Activated T-helper 17 cell treated with anti-CD3 and anti-CD28 coated beads, Interleukin-2, amount 50 U/mL, for 72 hours (primary cell): Measurements from ENCODE around the gene PDE4D. TPM values are rescaled to one million over a fixed set of nuclear protein-coding genes. Genes with fewer than 3 reads are reported as not detected.

ENCODE experiments used
- ATAC-seq: fragments of 150-1000 bp; cut with Tn5 transposase; replicated peaks from 2 replicates; pipeline ENCODE4 v1.10.0; 2021; ENCODE audit warnings: mild to moderate bottlenecking, moderate library complexity
- H3K27ac Mint-ChIP-seq: one replicate; pipeline ENCODE4 v1.8.0; 2022; ENCODE audit warnings: mixed read lengths
- H3K27me3 Mint-ChIP-seq: one replicate; pipeline ENCODE4 v1.8.0; 2022; ENCODE audit warnings: mixed read lengths
- H3K36me3 Mint-ChIP-seq: one replicate; pipeline ENCODE4 v1.8.0; 2022; ENCODE audit warnings: low read depth, mild to moderate bottlenecking, mixed read lengths
- H3K4me1 Mint-ChIP-seq: one replicate; pipeline ENCODE4 v1.8.0; 2022; ENCODE audit warnings: mixed read lengths
- H3K4me3 Mint-ChIP-seq: one replicate; pipeline ENCODE4 v1.8.0; 2022; ENCODE audit warnings: mild to moderate bottlenecking, mixed read lengths
- H3K9me3 Mint-ChIP-seq: one replicate; pipeline ENCODE4 v1.8.0; 2022; ENCODE audit warnings: mixed read lengths
- total RNA-seq, 2 donors: library from RNA; stranded (reverse); gene quantifications; one replicate each; pipeline ENCODE4 v1.2.3, GENCODE V29; 2022

Gene PDE4D
- total RNA-seq, 2 donors from 2014 or later, result 68.9 to 125 TPM

DNA sequence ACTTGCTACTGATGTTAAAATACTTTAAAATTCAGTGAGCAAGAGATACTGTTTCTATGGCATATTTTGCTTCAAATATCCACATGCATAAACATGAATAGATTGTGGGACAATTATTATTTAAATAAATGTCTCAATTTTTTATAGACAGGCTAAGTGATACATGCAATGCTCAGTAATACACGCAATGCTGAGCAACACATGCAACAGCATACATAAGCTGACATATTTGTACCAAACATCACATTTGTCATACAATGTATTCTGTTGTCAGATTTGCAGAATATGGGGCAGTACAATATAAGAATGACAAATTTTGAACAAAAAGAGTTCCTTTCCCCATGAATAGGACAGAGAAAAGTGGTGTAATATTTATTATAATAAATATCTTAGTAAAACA, 155.5 kb downstream of the PDE4D start:
- no peak for ATAC-seq
- H3K4me3 Mint-ChIP-seq, result no peak overlapping the region
- peaks cover 6% of the 10 kb centered on the region for H3K27me3 Mint-ChIP-seq
- no peak overlapping the region for H3K27ac Mint-ChIP-seq
- H3K4me1 Mint-ChIP-seq, result no peaks in the 10 kb centered on the region
- no peaks in the 10 kb centered on the region for H3K9me3 Mint-ChIP-seq
- H3K36me3 Mint-ChIP-seq, result no peaks in the 10 kb centered on the region

- no peak overlapping the region for H3K4me3 Mint-ChIP-seq
- no peak overlapping the region for H3K27ac Mint-ChIP-seq
- H3K4me1 Mint-ChIP-seq, result no peaks in the 10 kb centered on the region
- no peaks in the 10 kb centered on the region for H3K36me3 Mint-ChIP-seq
- no peak for ATAC-seq
- no peaks in the 10 kb centered on the region for H3K9me3 Mint-ChIP-seq
- no peaks in the 10 kb centered on the region for H3K27me3 Mint-ChIP-seq
Measured at GRCh38 chr5:59732806-59733205, 160.7 kb downstream of the PDE4D start.

DNA sequence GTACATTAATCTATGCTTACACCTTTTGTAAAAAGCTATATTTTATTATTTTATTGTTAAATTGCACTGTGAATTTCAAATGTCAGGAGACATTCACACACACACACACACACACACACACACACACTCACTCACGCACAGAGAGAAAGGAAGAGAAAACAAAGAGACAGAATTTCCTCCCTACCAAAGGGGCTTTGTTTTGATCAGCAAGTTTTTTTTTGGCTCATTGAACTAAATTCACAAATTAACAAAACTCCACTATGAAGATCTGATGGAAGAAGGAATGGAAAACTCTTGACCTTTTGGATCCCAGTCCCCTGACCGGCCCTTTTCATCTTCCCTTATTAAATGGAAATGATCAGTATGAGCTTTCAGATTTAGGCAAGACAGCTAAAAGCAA, 161.2 kb downstream of the PDE4D start:
- Mint-ChIP-seq H3K4me1 (no peaks in the 10 kb centered on the region), H3K27ac (no peak overlapping the region), H3K36me3 (no peaks in the 10 kb centered on the region), H3K9me3 (no peaks in the 10 kb centered on the region), H3K27me3 (no peaks in the 10 kb centered on the region), H3K4me3 (no peak overlapping the region)
- ATAC-seq, result no peak

DNA sequence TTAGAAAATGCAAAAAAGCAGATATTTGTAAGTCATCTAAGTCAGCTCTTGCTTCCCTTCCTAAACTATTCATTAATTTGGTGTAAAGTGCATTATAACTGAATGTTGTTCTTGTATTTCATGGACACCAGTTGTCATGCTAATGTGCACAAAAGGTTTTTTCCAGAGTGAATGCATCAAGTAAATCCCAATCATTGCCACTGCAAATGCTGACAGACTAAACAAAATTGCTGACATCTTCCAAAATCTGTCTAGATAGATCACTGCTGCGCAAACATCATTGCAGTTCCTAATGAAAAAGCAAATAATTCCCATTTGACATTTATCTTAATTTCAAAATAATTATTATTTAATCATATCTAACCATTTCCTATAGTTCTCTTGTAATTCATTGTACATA, 161.7 kb downstream of the PDE4D start:
- H3K27me3 Mint-ChIP-seq, result no peaks in the 10 kb centered on the region
- no peak overlapping the region for H3K4me3 Mint-ChIP-seq
- H3K9me3 Mint-ChIP-seq, result no peaks in the 10 kb centered on the region
- no peak for ATAC-seq
- no peaks in the 10 kb centered on the region for H3K4me1 Mint-ChIP-seq
- H3K36me3 Mint-ChIP-seq, result no peaks in the 10 kb centered on the region
- no peak overlapping the region for H3K27ac Mint-ChIP-seq

DNA sequence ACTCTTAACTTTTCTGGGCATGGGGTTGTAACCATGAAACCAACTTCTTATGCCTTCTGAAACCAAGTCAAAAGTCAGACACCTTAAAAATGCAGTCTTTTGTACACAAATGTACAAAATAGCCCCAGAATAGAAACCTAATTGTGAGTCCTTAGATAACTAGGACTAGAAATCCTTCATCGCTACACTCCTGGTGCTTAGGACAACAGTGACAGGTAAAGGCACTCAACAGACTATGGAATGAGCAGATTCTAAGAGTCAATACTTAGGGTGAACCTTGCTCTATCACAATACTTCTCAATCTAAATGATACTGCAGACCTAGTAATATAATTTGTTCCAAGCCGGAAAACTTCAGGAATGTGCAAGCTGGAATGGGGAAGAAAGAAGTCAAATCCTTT, 163.7 kb downstream of the PDE4D start:
- Mint-ChIP-seq H3K4me1 (no peaks in the 10 kb centered on the region), H3K36me3 (no peaks in the 10 kb centered on the region), H3K9me3 (no peaks in the 10 kb centered on the region), H3K27me3 (peaks cover 3% of the 10 kb centered on the region), H3K27ac (no peak overlapping the region), H3K4me3 (no peak overlapping the region)
- no peak for ATAC-seq

- H3K4me1 Mint-ChIP-seq, result no peaks in the 10 kb centered on the region
- H3K27me3 Mint-ChIP-seq, result peaks cover 3% of the 10 kb centered on the region
- no peaks in the 10 kb centered on the region for H3K36me3 Mint-ChIP-seq
- no peaks in the 10 kb centered on the region for H3K9me3 Mint-ChIP-seq
- H3K4me3 Mint-ChIP-seq, result no peak overlapping the region
- H3K27ac Mint-ChIP-seq, result no peak overlapping the region
- ATAC-seq, result no peak
Measured at GRCh38 chr5:59729357-59729756, 164.2 kb downstream of the PDE4D start.

GRCh38 chr5:59728356-59728755, 165.2 kb downstream of the PDE4D start:
- no peak for ATAC-seq
- Mint-ChIP-seq H3K36me3 (no peaks in the 10 kb centered on the region), H3K27ac (no peak overlapping the region), H3K27me3 (peaks cover 3% of the 10 kb centered on the region), H3K4me3 (no peak overlapping the region), H3K4me1 (no peaks in the 10 kb centered on the region), H3K9me3 (no peaks in the 10 kb centered on the region)

- no peak overlapping the region for H3K27ac Mint-ChIP-seq
- H3K9me3 Mint-ChIP-seq, result no peaks in the 10 kb centered on the region
- ATAC-seq, result no peak
- no peak overlapping the region for H3K4me3 Mint-ChIP-seq
- no peaks in the 10 kb centered on the region for H3K36me3 Mint-ChIP-seq
- no peaks in the 10 kb centered on the region for H3K4me1 Mint-ChIP-seq
- H3K27me3 Mint-ChIP-seq, result peaks cover 3% of the 10 kb centered on the region
Measured at GRCh38 chr5:59727186-59727585, 166.3 kb downstream of the PDE4D start.

GRCh38 chr5:59725392-59725767, 168.1 kb downstream of the PDE4D start:
- no peak for ATAC-seq
- no peak overlapping the region for H3K27ac Mint-ChIP-seq
- no peaks in the 10 kb centered on the region for H3K9me3 Mint-ChIP-seq
- H3K36me3 Mint-ChIP-seq, result no peaks in the 10 kb centered on the region
- peaks cover 3% of the 10 kb centered on the region for H3K27me3 Mint-ChIP-seq
- H3K4me1 Mint-ChIP-seq, result no peaks in the 10 kb centered on the region
- no peak overlapping the region for H3K4me3 Mint-ChIP-seq

DNA sequence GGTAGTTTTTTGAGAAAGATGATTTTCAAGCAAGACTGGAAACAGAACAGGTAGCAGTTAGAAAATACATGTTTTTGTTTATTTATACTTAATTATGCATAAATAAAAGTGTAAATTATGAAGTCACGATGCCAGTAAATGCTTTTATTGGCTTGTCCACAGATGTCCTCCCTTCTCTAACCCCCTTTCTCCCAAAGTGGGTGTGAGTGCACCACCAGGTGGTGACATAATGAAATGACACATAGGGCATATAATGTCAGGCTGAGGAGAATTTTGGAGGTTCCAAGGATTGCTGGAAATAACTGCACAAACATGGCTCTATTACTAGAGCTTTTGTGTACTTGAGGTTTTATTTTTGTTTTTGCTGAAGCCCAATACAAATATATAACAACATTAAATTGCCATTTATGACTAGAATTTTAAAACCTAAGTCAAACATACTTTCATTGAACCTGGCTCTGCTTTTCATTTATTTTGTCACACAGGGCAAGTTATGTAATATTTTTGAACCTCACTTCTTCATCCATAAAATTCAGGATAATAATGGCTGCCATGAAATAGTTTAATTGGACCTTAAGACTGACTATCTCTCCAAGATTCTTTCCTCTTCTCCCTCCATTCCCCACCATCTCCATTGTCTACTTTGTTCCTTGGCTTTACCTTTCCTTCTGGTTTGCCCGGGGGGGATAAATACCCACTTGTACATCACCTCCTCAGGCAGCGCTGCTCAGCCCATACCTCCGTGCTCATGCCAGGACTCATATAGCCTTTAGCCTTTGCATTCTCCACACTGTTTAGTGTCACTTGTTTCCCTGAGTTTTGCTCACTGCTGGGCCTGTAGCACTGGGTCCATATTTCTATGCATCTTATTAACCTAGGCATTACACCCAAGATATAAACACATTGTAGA, 168.8 kb downstream of the PDE4D start:
- H3K27ac Mint-ChIP-seq, result no peak overlapping the region
- ATAC-seq, result peak; percentile 43
- H3K27me3 Mint-ChIP-seq, result peaks cover 4% of the 10 kb centered on the region
- H3K4me3 Mint-ChIP-seq, result no peak overlapping the region
- no peaks in the 10 kb centered on the region for H3K9me3 Mint-ChIP-seq
- no peaks in the 10 kb centered on the region for H3K36me3 Mint-ChIP-seq
- H3K4me1 Mint-ChIP-seq, result no peaks in the 10 kb centered on the region

DNA sequence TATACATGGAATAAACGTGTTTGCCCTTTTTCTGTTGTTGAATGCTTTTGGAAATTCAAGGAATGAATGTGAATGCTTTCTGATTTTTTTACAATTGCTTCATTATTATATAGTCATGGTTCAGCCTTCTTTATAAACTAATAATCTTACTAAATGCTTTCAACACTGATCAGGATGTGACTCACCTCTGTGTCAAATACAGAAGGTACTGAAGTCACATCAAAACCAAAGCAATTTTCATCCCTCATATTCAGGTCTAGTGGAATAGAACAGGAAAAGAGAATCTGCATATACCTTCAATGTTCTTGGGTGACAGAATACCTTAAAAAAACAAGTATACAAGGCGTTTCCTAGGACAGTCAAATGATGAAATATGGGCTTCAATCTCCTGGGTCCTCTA, 170.7 kb downstream of the PDE4D start:
- no peak overlapping the region for H3K27ac Mint-ChIP-seq
- no peaks in the 10 kb centered on the region for H3K36me3 Mint-ChIP-seq
- H3K4me3 Mint-ChIP-seq, result no peak overlapping the region
- no peaks in the 10 kb centered on the region for H3K9me3 Mint-ChIP-seq
- peak; percentile 52 for ATAC-seq
- peaks cover 6% of the 10 kb centered on the region for H3K27me3 Mint-ChIP-seq
- no peaks in the 10 kb centered on the region for H3K4me1 Mint-ChIP-seq

DNA sequence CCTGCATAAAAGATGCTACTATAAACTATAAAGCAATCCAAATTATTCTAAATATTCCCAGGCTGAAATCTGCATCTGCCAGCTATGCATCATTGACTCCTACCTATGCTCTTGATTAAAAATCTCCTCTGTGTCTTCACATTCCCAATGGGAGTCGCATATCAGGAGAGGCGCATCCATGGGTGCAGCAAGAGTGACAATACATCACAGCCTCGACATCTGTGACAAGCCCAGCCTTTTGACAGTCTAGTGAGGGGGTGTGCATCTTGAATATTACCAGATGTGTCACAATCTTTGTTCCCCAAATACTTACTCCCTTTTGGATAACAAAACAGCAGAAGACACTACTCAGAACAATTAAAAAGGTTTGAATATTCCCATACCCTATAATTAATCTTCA, 171.8 kb downstream of the PDE4D start:
- Mint-ChIP-seq H3K27ac (no peak overlapping the region), H3K4me1 (no peaks in the 10 kb centered on the region), H3K27me3 (peaks cover 6% of the 10 kb centered on the region), H3K36me3 (no peaks in the 10 kb centered on the region), H3K4me3 (no peak overlapping the region), H3K9me3 (no peaks in the 10 kb centered on the region)
- ATAC-seq, result no peak

GRCh38 chr5:59720063-59720462, 173.5 kb downstream of the PDE4D start:
- no peak for ATAC-seq
- no peaks in the 10 kb centered on the region for H3K9me3 Mint-ChIP-seq
- H3K27ac Mint-ChIP-seq, result no peak overlapping the region
- no peak overlapping the region for H3K4me3 Mint-ChIP-seq
- peaks cover 5% of the 10 kb centered on the region for H3K27me3 Mint-ChIP-seq
- H3K36me3 Mint-ChIP-seq, result no peaks in the 10 kb centered on the region
- H3K4me1 Mint-ChIP-seq, result no peaks in the 10 kb centered on the region

GRCh38 chr5:59716966-59717500, 176.5 kb downstream of the PDE4D start:
- H3K9me3 Mint-ChIP-seq, result no peaks in the 10 kb centered on the region
- no peak overlapping the region for H3K27ac Mint-ChIP-seq
- H3K4me3 Mint-ChIP-seq, result no peak overlapping the region
- H3K27me3 Mint-ChIP-seq, result peaks cover 3% of the 10 kb centered on the region
- ATAC-seq, result no peak
- H3K4me1 Mint-ChIP-seq, result no peaks in the 10 kb centered on the region
- H3K36me3 Mint-ChIP-seq, result no peaks in the 10 kb centered on the region

DNA sequence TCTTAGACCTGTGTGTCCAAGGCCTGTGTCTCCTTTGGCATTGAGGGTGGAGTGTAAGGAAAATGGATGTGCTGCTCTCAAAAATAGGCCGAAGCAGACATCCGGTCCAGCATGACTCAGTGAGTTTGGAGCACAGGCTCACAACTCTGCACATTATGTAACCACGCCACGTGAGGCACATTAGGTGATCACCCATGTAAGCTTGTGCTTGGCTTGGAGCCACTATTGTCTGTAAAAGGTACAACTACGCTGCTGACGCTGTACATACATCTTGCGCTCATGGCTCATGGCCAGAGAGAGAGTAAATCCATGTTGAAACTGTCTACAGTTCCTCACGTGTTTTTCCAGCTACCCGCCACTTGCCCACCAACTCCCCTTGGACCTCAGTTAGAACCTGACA, 177.5 kb downstream of the PDE4D start:
- no peaks in the 10 kb centered on the region for H3K9me3 Mint-ChIP-seq
- no peaks in the 10 kb centered on the region for H3K4me1 Mint-ChIP-seq
- no peak overlapping the region for H3K4me3 Mint-ChIP-seq
- no peak overlapping the region for H3K27ac Mint-ChIP-seq
- no peaks in the 10 kb centered on the region for H3K36me3 Mint-ChIP-seq
- H3K27me3 Mint-ChIP-seq, result peaks cover 6% of the 10 kb centered on the region
- ATAC-seq, result no peak
